Omental fat pad (tissue), 4 donors: Measurements from ENCODE around the gene FOXRED2. TPM values are rescaled to one million over a fixed set of nuclear protein-coding genes. Genes with fewer than 3 reads are reported as not detected.

Source experiments
- ATAC-seq: fragments of 150-250 bp; one replicate; pipeline ENCODE4 v1.9.1; 2016; ENCODE audit warnings: mild to moderate bottlenecking, moderate library complexity; ENCODE audit not compliant: low FRiP score
- DNase-seq: peaks from one replicate; pipeline ENCODE4 v3.0.0-alpha.2; 2019; ENCODE audit warnings: low spot score
- CTCF ChIP-seq, 3 donors: fragments of 450-650 bp; IDR thresholded peaks; one replicate each; pipeline ENCODE4 v1.5.1; 2016 to 2017; ENCODE audit warnings: antibody characterized with exemption in 3 of 3, mild to moderate bottlenecking in 3 of 3, moderate library complexity in 2 of 3
- total RNA-seq, 4 donors: library from RNA; depleted of rRNA; stranded (reverse); fragments of >200 nt; gene quantifications; one replicate each; pipeline ENCODE4 v1.1.0, GENCODE V29; 2016

Gene FOXRED2
- total RNA-seq, 4 donors from 2014 or later: 4.0 to 11.7 (median 5.1) TPM

GRCh38 chr22:36470162-36470993, 36.5 kb downstream of the FOXRED2 start:
- ATAC-seq (peak; percentile 43), DNase-seq (no peak)
- TF ChIP-seq CTCF (IDR thresholded peaks at IDR 0.05): peak in 1 of 3 donors; percentile 46

DNA sequence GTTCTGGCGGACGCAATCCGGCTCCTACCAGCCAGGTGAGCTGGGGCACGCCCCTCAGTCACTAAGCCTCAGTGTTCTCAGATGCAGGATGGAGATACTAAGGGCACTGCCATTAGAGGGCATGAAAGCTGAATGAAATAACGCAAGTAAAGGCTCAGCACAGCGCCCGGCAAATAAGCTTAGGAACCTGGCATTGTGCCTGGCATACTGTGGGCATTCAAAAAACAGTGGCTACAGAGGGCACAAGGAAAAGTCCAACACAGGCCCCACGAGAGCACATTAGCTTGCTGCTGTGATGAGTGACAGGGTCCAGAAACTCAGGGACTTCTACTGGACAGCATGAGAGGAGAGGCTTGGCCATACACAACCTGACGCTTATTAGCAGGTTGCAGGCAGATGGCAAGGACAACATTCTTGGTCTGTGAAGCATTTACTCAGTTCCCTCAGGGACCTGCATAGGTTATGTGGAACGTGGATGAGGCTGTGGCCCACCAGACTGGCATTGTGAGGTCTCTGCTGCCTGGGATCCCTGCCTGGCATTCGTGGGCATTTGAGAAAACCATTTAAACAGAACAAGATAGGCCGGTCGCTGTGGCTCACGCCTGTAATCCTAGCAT, 37.6 kb downstream of the FOXRED2 start:
- ATAC-seq (no peak), DNase-seq (no peak)
- no peak for TF ChIP-seq CTCF (IDR thresholded peaks at IDR 0.05)

DNA sequence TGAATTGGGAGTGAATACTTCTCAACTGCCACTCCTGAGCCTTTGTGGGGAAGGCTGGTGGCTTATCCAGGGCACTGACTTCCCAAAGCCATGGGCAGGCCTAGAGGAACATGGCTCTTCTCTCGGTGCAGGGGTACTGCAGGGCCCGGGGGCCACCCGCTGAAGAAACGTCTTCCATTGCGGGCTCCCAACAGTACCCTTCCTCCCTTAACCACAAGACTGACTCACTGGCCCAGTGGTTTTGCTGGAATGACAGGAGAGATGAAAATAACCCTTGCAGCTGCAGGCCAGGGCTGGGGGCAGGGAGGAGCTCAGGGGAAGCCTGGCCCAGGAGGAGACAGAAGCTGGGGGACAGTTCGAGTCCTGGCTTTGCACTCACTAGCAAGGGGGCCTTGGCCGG, 38.9 kb downstream of the FOXRED2 start:
- DNase-seq: no peak
- TF ChIP-seq CTCF (IDR thresholded peaks at IDR 0.05): no peak
- ATAC-seq: no peak

GRCh38 chr22:36467042-36467810, 39.6 kb downstream of the FOXRED2 start:
- ATAC-seq: no peak
- DNase-seq: no peak
- no peak for TF ChIP-seq CTCF (IDR thresholded peaks at IDR 0.05)

GRCh38 chr22:36466258-36466657, 40.6 kb downstream of the FOXRED2 start:
- DNase-seq: no peak
- ATAC-seq: no peak
- TF ChIP-seq CTCF (IDR thresholded peaks at IDR 0.05): no peak

GRCh38 chr22:36465232-36466021, 41.4 kb downstream of the FOXRED2 start:
- ATAC-seq (peak; percentile 77), DNase-seq (no peak)
- TF ChIP-seq CTCF (IDR thresholded peaks at IDR 0.05): no peak
